ENCODE data around the gene GOLGA6L7. TPM values are rescaled to one million over a fixed set of nuclear protein-coding genes. Genes with fewer than 3 reads are reported as not detected.
"Not testable (repeated sequence)": the region's sequence is repeated elsewhere in the genome, so short reads cannot be mapped to it uniquely, and the experiment has no call there.

The GOLGA6L7 gene
- polyA plus RNA-seq, 2 donors, result not detected

DNA sequence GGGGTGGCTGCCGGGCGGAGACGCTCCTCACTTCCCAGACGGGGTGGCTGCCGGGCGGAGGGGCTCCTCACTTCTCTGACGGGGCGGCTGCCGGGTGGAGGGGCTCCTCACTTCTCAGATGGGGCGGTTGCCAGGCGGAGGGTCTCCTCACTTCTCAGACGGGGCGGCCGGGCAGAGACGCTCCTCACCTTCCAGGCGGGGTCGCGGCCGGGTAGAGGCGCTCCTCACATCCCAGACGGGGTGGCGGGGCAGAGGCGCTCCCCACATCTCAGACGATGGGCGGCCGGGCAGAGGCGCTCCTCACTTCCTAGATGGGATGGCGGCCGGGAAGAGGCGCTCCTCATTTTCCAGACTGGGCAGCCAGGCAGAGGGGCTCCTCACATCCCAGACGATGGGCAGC is 1.3 kb upstream of the GOLGA6L7 start:
- H3K36me3 ChIP-seq (ENCODE audit: control insufficient read depth in 2 of 2, insufficient read depth in 2 of 2, low read length in 1 of 2); H3K4me1 ChIP-seq (ENCODE audit: control insufficient read depth in 2 of 2, insufficient read depth in 2 of 2, low read length in 1 of 2); H3K27ac ChIP-seq (ENCODE audit: low read depth in 2 of 2, low read length in 1 of 2); H3K4me3 ChIP-seq (ENCODE audit: low read depth in 1 of 2, low read length in 2 of 2); H3K9me3 ChIP-seq (ENCODE audit: control insufficient read depth in 2 of 2, insufficient read depth in 1 of 2, low read depth in 1 of 2, low read length in 1 of 2); H3K27me3 ChIP-seq (ENCODE audit: control insufficient read depth in 1 of 2, insufficient read depth in 2 of 2, low read length in 2 of 2): not testable (repeated sequence)
- WGBS, 2 donors, result 95 to 96% methylated on average over 20 to 31 of the region's 31 CpGs

- H3K9me3 ChIP-seq (ENCODE audit: control insufficient read depth in 2 of 2, insufficient read depth in 1 of 2, low read depth in 1 of 2, low read length in 1 of 2); H3K36me3 ChIP-seq (ENCODE audit: control insufficient read depth in 2 of 2, insufficient read depth in 2 of 2, low read length in 1 of 2); H3K4me1 ChIP-seq (ENCODE audit: control insufficient read depth in 2 of 2, insufficient read depth in 2 of 2, low read length in 1 of 2); H3K27ac ChIP-seq (ENCODE audit: low read depth in 2 of 2, low read length in 1 of 2); H3K4me3 ChIP-seq (ENCODE audit: low read depth in 1 of 2, low read length in 2 of 2); H3K27me3 ChIP-seq (ENCODE audit: control insufficient read depth in 1 of 2, insufficient read depth in 2 of 2, low read length in 2 of 2): not testable (repeated sequence)
- WGBS, 2 donors, result 94 to 98% methylated on average over 4 to 12 of the region's 17 CpGs
Measured at GRCh38 chr15:28849271-28849670, 827 bp upstream of the GOLGA6L7 start.

DNA sequence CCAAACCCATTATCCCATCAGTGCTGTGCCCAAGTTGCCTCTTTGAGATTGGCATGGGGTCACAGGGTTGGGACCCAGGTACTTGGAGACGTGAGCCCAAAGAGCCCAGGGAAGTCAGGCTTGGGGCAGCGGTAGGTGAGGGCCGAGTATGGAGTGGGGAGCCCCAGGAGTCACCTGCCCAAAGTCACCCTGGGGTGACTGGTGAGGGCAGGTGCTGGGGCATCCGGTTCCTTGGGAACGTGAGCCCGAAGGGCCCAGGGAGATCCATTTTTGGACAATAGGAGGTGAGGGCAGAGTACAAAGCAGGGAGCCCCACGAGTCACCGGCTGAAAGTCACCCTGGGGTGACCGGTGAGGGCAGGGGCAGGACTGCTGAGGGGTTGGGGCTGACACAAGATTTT is 485 bp downstream of the GOLGA6L7 start:
- H3K4me3 ChIP-seq (ENCODE audit: low read depth in 1 of 2, low read length in 2 of 2); H3K36me3 ChIP-seq (ENCODE audit: control insufficient read depth in 2 of 2, insufficient read depth in 2 of 2, low read length in 1 of 2); H3K27me3 ChIP-seq (ENCODE audit: control insufficient read depth in 1 of 2, insufficient read depth in 2 of 2, low read length in 2 of 2); H3K27ac ChIP-seq (ENCODE audit: low read depth in 2 of 2, low read length in 1 of 2); H3K9me3 ChIP-seq (ENCODE audit: control insufficient read depth in 2 of 2, insufficient read depth in 1 of 2, low read depth in 1 of 2, low read length in 1 of 2); H3K4me1 ChIP-seq (ENCODE audit: control insufficient read depth in 2 of 2, insufficient read depth in 2 of 2, low read length in 1 of 2): not testable (repeated sequence)
- 93 to 94% methylated on average over 8 to 9 of the region's 9 CpGs for WGBS, 2 donors

DNA sequence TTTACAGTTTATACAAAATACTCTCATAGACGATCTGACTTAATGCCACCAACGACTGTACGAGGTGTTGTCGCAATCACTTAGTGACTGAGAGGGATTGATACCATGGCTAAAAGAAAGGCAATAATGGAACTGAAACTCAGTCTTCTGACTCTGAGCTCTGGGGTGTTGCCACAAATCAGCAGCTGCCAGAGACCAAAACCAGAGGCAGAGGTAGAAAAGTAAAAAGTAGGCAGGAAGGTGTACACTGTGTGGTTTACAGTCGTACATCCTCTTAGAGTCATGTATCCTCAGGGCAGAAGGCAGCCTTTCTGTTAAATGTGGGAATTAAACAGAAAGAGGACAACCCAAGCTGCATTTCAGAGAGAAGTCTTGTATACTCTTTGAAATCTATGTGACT is 1.2 kb downstream of the GOLGA6L7 start:
- not testable (repeated sequence) for H3K4me1 ChIP-seq (ENCODE audit: control insufficient read depth in 2 of 2, insufficient read depth in 2 of 2, low read length in 1 of 2); H3K36me3 ChIP-seq (ENCODE audit: control insufficient read depth in 2 of 2, insufficient read depth in 2 of 2, low read length in 1 of 2); H3K9me3 ChIP-seq (ENCODE audit: control insufficient read depth in 2 of 2, insufficient read depth in 1 of 2, low read depth in 1 of 2, low read length in 1 of 2); H3K27me3 ChIP-seq (ENCODE audit: control insufficient read depth in 1 of 2, insufficient read depth in 2 of 2, low read length in 2 of 2); H3K27ac ChIP-seq (ENCODE audit: low read depth in 2 of 2, low read length in 1 of 2); H3K4me3 ChIP-seq (ENCODE audit: low read depth in 1 of 2, low read length in 2 of 2)
- 66 to 80% methylated on average over 4 to 5 of the region's 5 CpGs for WGBS, 2 donors

DNA sequence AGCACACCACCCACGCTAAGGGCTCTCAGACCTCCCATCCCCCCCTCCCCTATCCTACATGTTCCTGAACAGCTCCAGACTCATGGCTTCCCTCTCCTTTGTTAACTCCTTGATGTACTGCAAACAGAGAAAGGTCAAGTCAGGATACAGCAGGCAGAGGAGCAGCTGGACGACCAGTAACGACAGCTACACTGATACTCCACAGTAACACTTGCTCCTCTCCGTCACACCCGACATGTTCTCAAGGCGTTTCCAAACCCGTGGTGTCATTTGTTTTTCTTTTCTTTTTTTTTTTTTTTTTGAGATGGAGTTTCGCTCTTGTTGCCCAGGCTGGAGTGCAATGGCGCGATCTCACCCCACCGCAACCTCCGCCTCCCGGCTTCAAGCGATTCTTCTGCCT is 4.3 kb downstream of the GOLGA6L7 start:
- not testable (repeated sequence) for H3K27me3 ChIP-seq (ENCODE audit: control insufficient read depth in 1 of 2, insufficient read depth in 2 of 2, low read length in 2 of 2); H3K9me3 ChIP-seq (ENCODE audit: control insufficient read depth in 2 of 2, insufficient read depth in 1 of 2, low read depth in 1 of 2, low read length in 1 of 2); H3K4me1 ChIP-seq (ENCODE audit: control insufficient read depth in 2 of 2, insufficient read depth in 2 of 2, low read length in 1 of 2); H3K27ac ChIP-seq (ENCODE audit: low read depth in 2 of 2, low read length in 1 of 2); H3K36me3 ChIP-seq (ENCODE audit: control insufficient read depth in 2 of 2, insufficient read depth in 2 of 2, low read length in 1 of 2); H3K4me3 ChIP-seq (ENCODE audit: low read depth in 1 of 2, low read length in 2 of 2)
- 73 to 76% methylated on average over 6 to 8 of the region's 14 CpGs for WGBS, 2 donors

DNA sequence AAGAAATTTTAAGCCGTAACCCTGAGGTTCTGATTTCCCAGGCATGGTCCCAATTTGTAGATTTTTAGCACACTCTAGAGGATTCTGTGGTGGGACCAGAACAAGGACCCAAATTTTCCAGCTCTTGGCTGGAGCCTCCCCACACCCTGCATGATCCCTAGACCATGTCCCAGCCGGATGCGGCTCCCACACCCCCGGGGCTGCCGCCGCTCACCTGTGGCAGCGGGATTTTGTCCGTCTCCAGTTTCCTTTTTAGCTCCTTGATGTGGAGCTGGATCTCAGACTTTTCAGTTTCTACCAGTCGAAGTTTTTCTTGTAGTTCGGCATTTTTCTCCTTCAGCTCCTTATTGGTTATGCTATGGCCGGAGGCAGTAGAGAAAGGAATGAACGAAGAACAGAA is 4.9 kb downstream of the GOLGA6L7 start:
- H3K4me1 ChIP-seq (ENCODE audit: control insufficient read depth in 2 of 2, insufficient read depth in 2 of 2, low read length in 1 of 2); H3K27ac ChIP-seq (ENCODE audit: low read depth in 2 of 2, low read length in 1 of 2); H3K4me3 ChIP-seq (ENCODE audit: low read depth in 1 of 2, low read length in 2 of 2); H3K9me3 ChIP-seq (ENCODE audit: control insufficient read depth in 2 of 2, insufficient read depth in 1 of 2, low read depth in 1 of 2, low read length in 1 of 2); H3K36me3 ChIP-seq (ENCODE audit: control insufficient read depth in 2 of 2, insufficient read depth in 2 of 2, low read length in 1 of 2); H3K27me3 ChIP-seq (ENCODE audit: control insufficient read depth in 1 of 2, insufficient read depth in 2 of 2, low read length in 2 of 2): not testable (repeated sequence)
- 93 to 95% methylated on average over 12 of the region's 12 CpGs for WGBS, 2 donors

DNA sequence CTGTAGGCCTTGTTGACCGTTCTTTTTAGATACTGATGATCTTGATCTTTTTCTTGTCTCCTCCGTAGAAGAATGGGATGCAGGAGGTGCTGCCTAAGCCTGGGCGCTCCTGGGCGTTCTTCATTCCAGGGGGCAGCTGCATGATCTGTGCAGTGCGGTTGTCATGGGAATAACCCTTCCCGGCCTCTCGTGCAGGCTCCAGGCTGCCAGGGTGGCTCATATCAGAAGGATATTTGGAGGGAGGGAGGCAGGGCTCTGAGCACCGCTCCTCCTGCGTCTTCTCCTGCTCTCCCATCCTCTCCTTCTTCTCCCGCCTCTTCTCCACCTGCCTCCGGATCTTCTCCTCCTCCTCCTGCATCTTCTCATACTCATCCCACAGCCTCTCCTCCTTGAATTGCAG is 6.2 kb downstream of the GOLGA6L7 start:
- H3K4me1 ChIP-seq (ENCODE audit: control insufficient read depth in 2 of 2, insufficient read depth in 2 of 2, low read length in 1 of 2); H3K4me3 ChIP-seq (ENCODE audit: low read depth in 1 of 2, low read length in 2 of 2); H3K27me3 ChIP-seq (ENCODE audit: control insufficient read depth in 1 of 2, insufficient read depth in 2 of 2, low read length in 2 of 2); H3K36me3 ChIP-seq (ENCODE audit: control insufficient read depth in 2 of 2, insufficient read depth in 2 of 2, low read length in 1 of 2); H3K27ac ChIP-seq (ENCODE audit: low read depth in 2 of 2, low read length in 1 of 2); H3K9me3 ChIP-seq (ENCODE audit: control insufficient read depth in 2 of 2, insufficient read depth in 1 of 2, low read depth in 1 of 2, low read length in 1 of 2): not testable (repeated sequence)
- whole genome bisulfite sequencing, 2 donors, result 73 to 79% methylated on average over 11 of the region's 11 CpGs

GRCh38 chr15:28840285-28840684 is 8.2 kb downstream of the GOLGA6L7 start:
- H3K27ac ChIP-seq (ENCODE audit: low read depth in 2 of 2, low read length in 1 of 2); H3K36me3 ChIP-seq (ENCODE audit: control insufficient read depth in 2 of 2, insufficient read depth in 2 of 2, low read length in 1 of 2); H3K4me1 ChIP-seq (ENCODE audit: control insufficient read depth in 2 of 2, insufficient read depth in 2 of 2, low read length in 1 of 2); H3K27me3 ChIP-seq (ENCODE audit: control insufficient read depth in 1 of 2, insufficient read depth in 2 of 2, low read length in 2 of 2); H3K9me3 ChIP-seq (ENCODE audit: control insufficient read depth in 2 of 2, insufficient read depth in 1 of 2, low read depth in 1 of 2, low read length in 1 of 2); H3K4me3 ChIP-seq (ENCODE audit: low read depth in 1 of 2, low read length in 2 of 2): not testable (repeated sequence)
- WGBS, 2 donors, result 71 to 74% methylated on average over 4 to 8 of the region's 9 CpGs

- not testable (repeated sequence) for H3K4me1 ChIP-seq (ENCODE audit: control insufficient read depth in 2 of 2, insufficient read depth in 2 of 2, low read length in 1 of 2); H3K9me3 ChIP-seq (ENCODE audit: control insufficient read depth in 2 of 2, insufficient read depth in 1 of 2, low read depth in 1 of 2, low read length in 1 of 2); H3K4me3 ChIP-seq (ENCODE audit: low read depth in 1 of 2, low read length in 2 of 2); H3K27ac ChIP-seq (ENCODE audit: low read depth in 2 of 2, low read length in 1 of 2); H3K36me3 ChIP-seq (ENCODE audit: control insufficient read depth in 2 of 2, insufficient read depth in 2 of 2, low read length in 1 of 2); H3K27me3 ChIP-seq (ENCODE audit: control insufficient read depth in 1 of 2, insufficient read depth in 2 of 2, low read length in 2 of 2)
- 90% methylated on average over 9 to 10 of the region's 10 CpGs for WGBS, 2 donors
Measured at GRCh38 chr15:28834957-28835585, 13.4 kb downstream of the GOLGA6L7 start.

DNA sequence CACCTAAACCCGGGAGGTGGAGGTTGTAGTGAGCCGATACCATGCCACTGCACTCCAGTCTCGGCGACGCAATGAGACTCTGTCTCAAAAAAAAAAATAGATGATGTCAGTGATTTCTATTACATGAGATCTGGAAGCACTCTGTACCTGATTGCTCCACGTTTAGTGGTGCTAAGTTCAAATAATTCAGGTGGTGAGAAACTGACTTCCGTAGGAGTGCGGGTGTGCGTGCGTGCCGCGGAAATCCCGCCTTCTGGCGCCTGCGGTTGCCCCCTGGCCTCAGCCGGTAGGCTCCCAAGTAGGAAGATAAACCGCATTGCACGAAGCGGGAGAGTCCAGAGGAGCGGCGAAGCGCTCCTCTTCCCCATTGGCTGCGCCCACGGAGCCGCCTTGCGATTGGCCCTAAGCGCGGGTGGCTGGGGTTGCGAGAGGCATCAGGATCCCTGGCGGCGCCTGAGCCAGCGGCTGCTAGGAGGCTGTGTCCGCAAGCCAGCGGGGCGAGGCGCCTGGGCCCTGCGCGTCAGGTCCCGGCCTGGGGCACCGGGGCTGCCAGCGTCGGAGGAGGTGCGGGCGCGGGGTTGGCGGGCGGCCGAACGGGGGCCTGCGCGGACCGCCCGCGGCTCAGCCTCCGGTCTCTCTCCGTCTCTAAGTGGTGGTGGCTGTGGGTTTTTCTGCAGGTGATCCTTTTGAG is 16.4 kb downstream of the GOLGA6L7 start:
- H3K4me3 ChIP-seq (ENCODE audit: low read depth in 1 of 2, low read length in 2 of 2); H3K9me3 ChIP-seq (ENCODE audit: control insufficient read depth in 2 of 2, insufficient read depth in 1 of 2, low read depth in 1 of 2, low read length in 1 of 2); H3K27me3 ChIP-seq (ENCODE audit: control insufficient read depth in 1 of 2, insufficient read depth in 2 of 2, low read length in 2 of 2); H3K36me3 ChIP-seq (ENCODE audit: control insufficient read depth in 2 of 2, insufficient read depth in 2 of 2, low read length in 1 of 2); H3K4me1 ChIP-seq (ENCODE audit: control insufficient read depth in 2 of 2, insufficient read depth in 2 of 2, low read length in 1 of 2); H3K27ac ChIP-seq (ENCODE audit: low read depth in 2 of 2, low read length in 1 of 2): not testable (repeated sequence)
- WGBS, 2 donors, result 8 to 9% methylated on average over 49 to 56 of the region's 56 CpGs
